ENCODE results near the gene C6orf15. TPM values are rescaled to one million over a fixed set of nuclear protein-coding genes. Genes with fewer than 3 reads are reported as not detected.

Gene C6orf15
- total RNA-seq, 1 experiment from 2014 or later, result not detected

DNA sequence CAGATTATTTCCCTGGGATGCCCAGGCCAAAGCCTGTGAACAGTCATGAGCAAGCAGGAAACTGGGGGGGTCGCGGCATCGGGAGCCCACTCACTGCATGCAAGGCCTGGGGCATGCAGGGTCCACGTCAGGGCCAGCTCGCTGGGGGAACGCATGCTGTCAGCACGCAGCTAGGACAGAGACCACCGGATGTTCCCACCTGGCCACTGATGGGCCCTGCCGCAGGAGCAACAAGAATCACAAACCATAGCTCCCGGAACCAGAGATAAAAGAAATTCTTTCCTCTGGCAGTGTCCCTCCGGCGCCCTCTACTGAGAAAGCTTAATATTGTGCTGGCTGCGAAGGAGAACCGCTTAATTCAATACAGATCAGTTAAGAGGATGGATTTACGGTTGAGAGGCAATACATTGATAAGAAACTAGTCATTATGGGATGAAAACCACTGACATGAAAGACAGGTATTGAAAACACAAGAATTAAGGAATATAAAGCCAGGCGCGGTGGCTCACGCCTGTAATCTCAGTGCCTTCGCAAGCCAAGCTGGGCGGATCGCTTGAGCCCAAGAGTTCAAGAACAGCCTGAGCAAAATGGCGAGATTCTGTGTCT lies 32.6 kb downstream of the C6orf15 start:
- peak; percentile 91 for TF ChIP-seq CTCF (conservative IDR thresholded peaks at IDR 0.05; ENCODE audit: low read depth, low read length)
- no peak for TF ChIP-seq EZH2 (IDR thresholded peaks at IDR 0.05; ENCODE audit: low read length, unreplicated experiment)
- TF ChIP-seq EZH2phosphoT487 (IDR thresholded peaks at IDR 0.05; ENCODE audit: borderline replicate concordance, low read length), result no peak
- Histone ChIP-seq H3K79me2 (ENCODE audit: low read length) (no peaks in the 10 kb centered on the region), H3K9me3 (ENCODE audit: low read length) (no peaks in the 10 kb centered on the region), H3K4me3 (ENCODE audit: low read length) (no peak overlapping the region), H3K9me2 (replicated peaks; ENCODE audit: low read length) (no peaks in the 10 kb centered on the region), H3K4me1 (ENCODE audit: insufficient read depth, low read length) (no peaks in the 10 kb centered on the region), H3K9ac (ENCODE audit: low read length) (no peak overlapping the region), H3K4me2 (ENCODE audit: low read length) (peak overlapping the region; percentile 57), H3F3A (ENCODE audit: low read length, unreplicated experiment) (no peaks in the 10 kb centered on the region), H3K27me3 (ENCODE audit: low read length) (no peaks in the 10 kb centered on the region), H3K36me3 (ENCODE audit: low read depth, low read length) (no peaks in the 10 kb centered on the region), H4K20me1 (ENCODE audit: low read length) (no peaks in the 10 kb centered on the region), H3K27ac (ENCODE audit: low read length) (no peak overlapping the region), H2AFZ (ENCODE audit: low read length) (peak overlapping the region; percentile 58)
- DNase-seq (peak; percentile 87), ATAC-seq (peak; percentile 82)
- no TSS peak for BruUV-seq (replicated peaks)
- ChIA-PET POLR2A (ENCODE audit: unreplicated experiment) (interaction anchor here (0.6 kb wide), 1 partner anchor 311 kb away, joined by 5 read pairs; no protein-coding TSS in a partner anchor), CTCF (interaction anchor here (0.5 to 1.6 kb wide), 12 partner anchors 9 to 472 kb away, joined by 3 to 19 read pairs (median 4); partner anchors contain the start of genes GTF2H4 and VARS2)
- intact Hi-C loops (cut with micrococcal nuclease), result loop anchor here (5.0 kb wide), 1 partner anchor 332 kb away; no protein-coding TSS in a partner anchor

- no peak overlapping the region for H2AFZ ChIP-seq (ENCODE audit: low read length)
- no peaks in the 10 kb centered on the region for H3K9me2 ChIP-seq (replicated peaks; ENCODE audit: low read length)
- ATAC-seq, result no peak
- no peak overlapping the region for H3K4me2 ChIP-seq (ENCODE audit: low read length)
- no peaks in the 10 kb centered on the region for H3K79me2 ChIP-seq (ENCODE audit: low read length)
- no peak overlapping the region for H3K27ac ChIP-seq (ENCODE audit: low read length)
- intact Hi-C loops (cut with micrococcal nuclease), result loop anchor here (5.0 kb wide), 1 partner anchor 329 kb away; no protein-coding TSS in a partner anchor
- TF ChIP-seq EZH2phosphoT487 (IDR thresholded peaks at IDR 0.05; ENCODE audit: borderline replicate concordance, low read length), result no peak
- no peak for TF ChIP-seq CTCF (conservative IDR thresholded peaks at IDR 0.05; ENCODE audit: low read depth, low read length)
- TF ChIP-seq EZH2 (IDR thresholded peaks at IDR 0.05; ENCODE audit: low read length, unreplicated experiment), result no peak
- CTCF ChIA-PET, result no interaction called here
- no peaks in the 10 kb centered on the region for H3K9me3 ChIP-seq (ENCODE audit: low read length)
- H3F3A ChIP-seq (ENCODE audit: low read length, unreplicated experiment), result no peaks in the 10 kb centered on the region
- no peaks in the 10 kb centered on the region for H3K36me3 ChIP-seq (ENCODE audit: low read depth, low read length)
- no peak overlapping the region for H3K9ac ChIP-seq (ENCODE audit: low read length)
- no peak for DNase-seq
- H3K4me3 ChIP-seq (ENCODE audit: low read length), result no peak overlapping the region
- BruUV-seq (replicated peaks), result no TSS peak
- no peaks in the 10 kb centered on the region for H3K27me3 ChIP-seq (ENCODE audit: low read length)
- H4K20me1 ChIP-seq (ENCODE audit: low read length), result no peaks in the 10 kb centered on the region
- POLR2A ChIA-PET (ENCODE audit: unreplicated experiment), result no interaction called here
- peaks cover 10% of the 10 kb centered on the region for H3K4me1 ChIP-seq (ENCODE audit: insufficient read depth, low read length)
Observed at GRCh38 chr6:31076611-31077010, 35.8 kb downstream of the C6orf15 start.

DNA sequence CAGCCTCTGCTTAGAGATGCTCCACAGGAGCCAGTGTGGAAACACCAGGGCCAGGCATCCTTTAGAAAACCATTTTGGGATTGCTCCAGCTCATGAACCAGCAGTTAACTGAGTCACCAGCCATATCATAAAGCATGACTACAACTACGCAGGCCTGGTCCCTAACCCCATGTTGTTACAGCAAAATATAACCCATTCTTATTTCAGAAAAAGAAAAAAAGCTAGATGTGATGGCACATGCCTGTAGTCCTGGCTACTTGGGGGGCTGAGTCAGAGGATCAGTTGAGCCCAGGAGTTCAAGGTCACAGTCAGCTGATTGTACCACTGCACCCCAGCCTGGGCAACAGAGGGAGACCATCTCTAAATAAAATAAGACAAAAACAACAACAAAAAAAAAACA lies 36.8 kb downstream of the C6orf15 start:
- Histone ChIP-seq H3K4me2 (ENCODE audit: low read length) (no peak overlapping the region), H3K79me2 (ENCODE audit: low read length) (no peaks in the 10 kb centered on the region), H3K36me3 (ENCODE audit: low read depth, low read length) (no peaks in the 10 kb centered on the region), H3K9ac (ENCODE audit: low read length) (no peak overlapping the region), H4K20me1 (ENCODE audit: low read length) (no peaks in the 10 kb centered on the region), H3K4me3 (ENCODE audit: low read length) (no peak overlapping the region), H3K9me2 (replicated peaks; ENCODE audit: low read length) (no peaks in the 10 kb centered on the region), H3F3A (ENCODE audit: low read length, unreplicated experiment) (no peaks in the 10 kb centered on the region), H3K4me1 (ENCODE audit: insufficient read depth, low read length) (peaks cover 10% of the 10 kb centered on the region), H3K27ac (ENCODE audit: low read length) (no peak overlapping the region), H3K9me3 (ENCODE audit: low read length) (no peaks in the 10 kb centered on the region), H2AFZ (ENCODE audit: low read length) (no peak overlapping the region), H3K27me3 (ENCODE audit: low read length) (no peaks in the 10 kb centered on the region)
- TF ChIP-seq EZH2 (IDR thresholded peaks at IDR 0.05; ENCODE audit: low read length, unreplicated experiment), result no peak
- TF ChIP-seq CTCF (conservative IDR thresholded peaks at IDR 0.05; ENCODE audit: low read depth, low read length), result no peak
- no peak for TF ChIP-seq EZH2phosphoT487 (IDR thresholded peaks at IDR 0.05; ENCODE audit: borderline replicate concordance, low read length)
- BruUV-seq (replicated peaks), result no TSS peak
- CTCF ChIA-PET, result interaction anchor here (0.6 kb wide), 1 partner anchor 12 kb away, joined by 5 read pairs; no protein-coding TSS in a partner anchor
- DNase-seq (peak; percentile 47), ATAC-seq (no peak)
- intact Hi-C loops (cut with micrococcal nuclease), result loop anchor here (5.0 kb wide), 1 partner anchor 328 kb away; no protein-coding TSS in a partner anchor
- POLR2A ChIA-PET (ENCODE audit: unreplicated experiment), result no interaction called here

Data from PC-3 (cell line).